Bladder microvascular endothelial cell (primary cell): Measurements from ENCODE around the gene SCGB2B2. TPM values are rescaled to one million over a fixed set of nuclear protein-coding genes. Genes with fewer than 3 reads are reported as not detected.

Source experiments
- total RNA-seq: library from RNA; depleted of rRNA; stranded (reverse); fragments of >200 nt; gene quantifications from 2 replicates; pipeline ENCODE4 v1.2.3, GENCODE V29; 2014

SCGB2B2 gene, protein sequence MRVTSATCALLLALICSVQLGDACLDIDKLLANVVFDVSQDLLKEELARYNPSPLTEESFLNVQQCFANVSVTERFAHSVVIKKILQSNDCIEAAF
- 0.13 TPM in 1 of 2 replicates, not detected in the other for total RNA-seq

GRCh38 chr19:34676697-34677385 is at the start of gene SCGB2B2:
SCGB2B2 (minus strand) TSS chr19:34677159; CDS start chr19:34594563, 82,596 bp downstream.

GRCh38 chr19:34677386-34678084 is 576 bp upstream of the SCGB2B2 start, which contains the start of gene ZNF302:
ZNF302 (plus strand) TSS chr19:34677678; CDS start chr19:34678805, 1,127 bp downstream.

Other genes with a start within 250 kb of the SCGB2B2 start
- 91.1 and 189 TPM in 2 replicates for gene UBA2, start 248.8 kb downstream of the SCGB2B2 start, total RNA-seq
- gene WTIP, start 195.4 kb downstream of the SCGB2B2 start, total RNA-seq: 24.1 and 65.6 TPM in 2 replicates
- 7.4 and 20.2 TPM in 2 replicates for gene ZNF302, start 519 bp upstream of the SCGB2B2 start, total RNA-seq
- 6.8 and 14.6 TPM in 2 replicates for gene ZNF181, start 57.1 kb upstream of the SCGB2B2 start, total RNA-seq
- gene ZNF599, start 96.1 kb upstream of the SCGB2B2 start, total RNA-seq: 3.2 and 5.0 TPM in 2 replicates
- gene ZNF30, start 249.7 kb upstream of the SCGB2B2 start, total RNA-seq: 3.6 and 4.8 TPM in 2 replicates